ENCODE measurements around the gene SPON1. TPM values are rescaled to one million over a fixed set of nuclear protein-coding genes. Genes with fewer than 3 reads are reported as not detected.

The SPON1 gene
- total and polyA plus RNA-seq, 2 experiments from 2014 or later = 2.9 to 6.4 TPM

DNA sequence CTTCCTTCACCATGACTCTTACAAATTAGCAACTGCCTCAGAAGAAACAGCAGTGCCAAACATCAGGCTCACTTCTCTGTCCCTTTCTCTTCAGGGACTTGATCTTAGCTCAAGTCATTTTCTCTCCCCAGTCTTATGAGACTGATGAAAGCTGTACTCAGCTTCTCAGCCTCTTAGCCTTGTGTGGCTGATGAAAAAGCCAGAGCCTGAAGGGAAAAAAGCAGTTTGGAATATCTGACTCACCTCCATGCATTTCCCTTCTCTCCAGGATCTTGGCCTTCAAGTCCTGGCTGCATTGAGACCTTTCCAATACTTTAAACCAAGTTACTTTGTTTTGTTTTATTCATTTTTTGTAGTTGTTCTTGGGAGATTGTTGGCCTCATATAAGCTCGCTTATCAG is 195.9 kb downstream of the SPON1 start (continued):
- TF ChIP-seq JUNB (IDR thresholded peaks at IDR 0.05; ENCODE audit: unreplicated experiment) (no peak), EZH2 (IDR thresholded peaks at IDR 0.05; ENCODE audit: low read depth, unreplicated experiment) (no peak), POLR2AphosphoS5 (IDR thresholded peaks at IDR 0.05; ENCODE audit: low read depth) (no peak)
- TF ChIP-seq, protein P1, sequence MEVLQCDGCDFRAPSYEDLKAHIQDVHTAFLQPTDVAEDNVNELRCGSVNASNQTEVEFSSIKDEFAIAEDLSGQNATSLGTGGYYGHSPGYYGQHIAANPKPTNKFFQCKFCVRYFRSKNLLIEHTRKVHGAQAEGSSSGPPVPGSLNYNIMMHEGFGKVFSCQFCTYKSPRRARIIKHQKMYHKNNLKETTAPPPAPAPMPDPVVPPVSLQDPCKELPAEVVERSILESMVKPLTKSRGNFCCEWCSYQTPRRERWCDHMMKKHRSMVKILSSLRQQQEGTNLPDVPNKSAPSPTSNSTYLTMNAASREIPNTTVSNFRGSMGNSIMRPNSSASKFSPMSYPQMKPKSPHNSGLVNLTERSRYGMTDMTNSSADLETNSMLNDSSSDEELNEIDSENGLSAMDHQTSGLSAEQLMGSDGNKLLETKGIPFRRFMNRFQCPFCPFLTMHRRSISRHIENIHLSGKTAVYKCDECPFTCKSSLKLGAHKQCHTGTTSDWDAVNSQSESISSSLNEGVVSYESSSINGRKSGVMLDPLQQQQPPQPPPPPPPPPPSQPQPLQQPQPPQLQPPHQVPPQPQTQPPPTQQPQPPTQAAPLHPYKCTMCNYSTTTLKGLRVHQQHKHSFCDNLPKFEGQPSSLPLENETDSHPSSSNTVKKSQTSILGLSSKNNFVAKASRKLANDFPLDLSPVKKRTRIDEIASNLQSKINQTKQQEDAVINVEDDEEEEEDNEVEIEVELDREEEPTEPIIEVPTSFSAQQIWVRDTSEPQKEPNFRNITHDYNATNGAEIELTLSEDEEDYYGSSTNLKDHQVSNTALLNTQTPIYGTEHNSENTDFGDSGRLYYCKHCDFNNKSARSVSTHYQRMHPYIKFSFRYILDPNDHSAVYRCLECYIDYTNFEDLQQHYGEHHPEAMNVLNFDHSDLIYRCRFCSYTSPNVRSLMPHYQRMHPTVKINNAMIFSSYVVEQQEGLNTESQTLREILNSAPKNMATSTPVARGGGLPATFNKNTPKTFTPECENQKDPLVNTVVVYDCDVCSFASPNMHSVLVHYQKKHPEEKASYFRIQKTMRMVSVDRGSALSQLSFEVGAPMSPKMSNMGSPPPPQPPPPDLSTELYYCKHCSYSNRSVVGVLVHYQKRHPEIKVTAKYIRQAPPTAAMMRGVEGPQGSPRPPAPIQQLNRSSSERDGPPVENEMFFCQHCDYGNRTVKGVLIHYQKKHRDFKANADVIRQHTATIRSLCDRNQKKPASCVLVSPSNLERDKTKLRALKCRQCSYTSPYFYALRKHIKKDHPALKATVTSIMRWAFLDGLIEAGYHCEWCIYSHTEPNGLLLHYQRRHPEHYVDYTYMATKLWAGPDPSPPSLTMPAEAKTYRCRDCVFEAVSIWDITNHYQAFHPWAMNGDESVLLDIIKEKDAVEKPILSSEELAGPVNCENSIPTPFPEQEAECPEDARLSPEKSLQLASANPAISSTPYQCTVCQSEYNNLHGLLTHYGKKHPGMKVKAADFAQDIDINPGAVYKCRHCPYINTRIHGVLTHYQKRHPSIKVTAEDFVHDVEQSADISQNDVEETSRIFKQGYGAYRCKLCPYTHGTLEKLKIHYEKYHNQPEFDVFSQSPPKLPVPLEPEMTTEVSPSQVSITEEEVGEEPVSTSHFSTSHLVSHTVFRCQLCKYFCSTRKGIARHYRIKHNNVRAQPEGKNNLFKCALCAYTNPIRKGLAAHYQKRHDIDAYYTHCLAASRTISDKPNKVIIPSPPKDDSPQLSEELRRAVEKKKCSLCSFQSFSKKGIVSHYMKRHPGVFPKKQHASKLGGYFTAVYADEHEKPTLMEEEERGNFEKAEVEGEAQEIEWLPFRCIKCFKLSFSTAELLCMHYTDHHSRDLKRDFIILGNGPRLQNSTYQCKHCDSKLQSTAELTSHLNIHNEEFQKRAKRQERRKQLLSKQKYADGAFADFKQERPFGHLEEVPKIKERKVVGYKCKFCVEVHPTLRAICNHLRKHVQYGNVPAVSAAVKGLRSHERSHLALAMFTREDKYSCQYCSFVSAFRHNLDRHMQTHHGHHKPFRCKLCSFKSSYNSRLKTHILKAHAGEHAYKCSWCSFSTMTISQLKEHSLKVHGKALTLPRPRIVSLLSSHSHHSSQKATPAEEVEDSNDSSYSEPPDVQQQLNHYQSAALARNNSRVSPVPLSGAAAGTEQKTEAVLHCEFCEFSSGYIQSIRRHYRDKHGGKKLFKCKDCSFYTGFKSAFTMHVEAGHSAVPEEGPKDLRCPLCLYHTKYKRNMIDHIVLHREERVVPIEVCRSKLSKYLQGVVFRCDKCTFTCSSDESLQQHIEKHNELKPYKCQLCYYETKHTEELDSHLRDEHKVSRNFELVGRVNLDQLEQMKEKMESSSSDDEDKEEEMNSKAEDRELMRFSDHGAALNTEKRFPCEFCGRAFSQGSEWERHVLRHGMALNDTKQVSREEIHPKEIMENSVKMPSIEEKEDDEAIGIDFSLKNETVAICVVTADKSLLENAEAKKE (CRISPR knock-in tag; IDR thresholded peaks at IDR 0.05) = no peak

DNA sequence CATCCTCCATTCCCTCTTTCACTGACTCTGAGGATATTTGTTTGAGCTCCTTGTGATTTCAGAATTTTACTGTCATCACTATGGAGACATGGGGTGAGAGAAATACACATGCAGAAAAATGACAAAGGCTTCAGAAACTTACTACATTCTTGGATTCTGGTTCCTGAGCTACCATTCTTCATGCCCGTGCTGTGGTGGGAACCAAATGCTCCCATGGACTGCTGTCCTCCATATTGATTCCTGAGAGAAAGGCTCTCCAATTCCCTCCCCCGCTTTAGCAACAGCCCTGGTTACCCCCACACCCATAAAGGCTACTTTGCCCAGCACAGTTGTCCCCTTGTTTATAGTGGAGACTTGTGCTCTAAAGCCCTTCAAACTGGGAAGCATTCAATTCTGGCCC is 201.1 kb downstream of the SPON1 start:
- ATAC-seq = no peak
- no peak for DNase-seq (ENCODE audit: low spot score)
- Histone ChIP-seq H3K36me3 (ENCODE audit: insufficient read depth) (0 out of 2 replicates have a peak, but pooled peaks cover 3% of the 10 kb centered on the region), H3K9me2 (ENCODE audit: insufficient read depth) (no peaks in the 10 kb centered on the region), H3K27me3 (ENCODE audit: insufficient read depth) (no peaks in the 10 kb centered on the region), H3K27ac (ENCODE audit: low read depth) (no peak overlapping the region), H3K4me2 (no peak overlapping the region), H3K79me2 (replicated peaks; ENCODE audit: insufficient read depth) (no peaks in the 10 kb centered on the region), H3F3A (replicated peaks; ENCODE audit: low read depth) (no peaks in the 10 kb centered on the region), H3K4me3 (no peak overlapping the region), H3K4me1 (ENCODE audit: insufficient read depth) (no peaks in the 10 kb centered on the region), H2AFZ (no peak overlapping the region), H4K20me1 (replicated peaks; ENCODE audit: insufficient read depth) (no peaks in the 10 kb centered on the region)
- H3K4me1 Mint-ChIP-seq = no peaks in the 10 kb centered on the region
- peaks cover 28% of the 10 kb centered on the region for H3K9me3 Mint-ChIP-seq
- no peak overlapping the region for H3K27ac Mint-ChIP-seq
- H3K36me3 Mint-ChIP-seq (ENCODE audit: low read depth) = peaks cover 6% of the 10 kb centered on the region; the same call in 2 of the 3 replicates
- no peak overlapping the region for H3K4me3 Mint-ChIP-seq
- H3K27me3 Mint-ChIP-seq (ENCODE audit: insufficient read depth, low read depth, poor library complexity) = peaks cover 2% of the 10 kb centered on the region
- TF ChIP-seq, protein P2, sequence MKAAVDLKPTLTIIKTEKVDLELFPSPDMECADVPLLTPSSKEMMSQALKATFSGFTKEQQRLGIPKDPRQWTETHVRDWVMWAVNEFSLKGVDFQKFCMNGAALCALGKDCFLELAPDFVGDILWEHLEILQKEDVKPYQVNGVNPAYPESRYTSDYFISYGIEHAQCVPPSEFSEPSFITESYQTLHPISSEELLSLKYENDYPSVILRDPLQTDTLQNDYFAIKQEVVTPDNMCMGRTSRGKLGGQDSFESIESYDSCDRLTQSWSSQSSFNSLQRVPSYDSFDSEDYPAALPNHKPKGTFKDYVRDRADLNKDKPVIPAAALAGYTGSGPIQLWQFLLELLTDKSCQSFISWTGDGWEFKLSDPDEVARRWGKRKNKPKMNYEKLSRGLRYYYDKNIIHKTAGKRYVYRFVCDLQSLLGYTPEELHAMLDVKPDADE (IDR thresholded peaks at IDR 0.05) = no peak
- no peak for TF ChIP-seq ZNF331 (CRISPR knock-in tag; IDR thresholded peaks at IDR 0.05; ENCODE audit: low read depth)
- no peak for TF ChIP-seq ZNF114 (CRISPR knock-in tag; IDR thresholded peaks at IDR 0.05)
- no peak for TF ChIP-seq JUNB (IDR thresholded peaks at IDR 0.05; ENCODE audit: unreplicated experiment)
- no peak for TF ChIP-seq POLR2AphosphoS5 (IDR thresholded peaks at IDR 0.05; ENCODE audit: low read depth)
- no peak for TF ChIP-seq CREB1 (CRISPR knock-in tag; IDR thresholded peaks at IDR 0.05; ENCODE audit: low read depth)
- TF ChIP-seq, protein P1 (CRISPR knock-in tag; IDR thresholded peaks at IDR 0.05) = no peak
